GM19463 (cell line): ENCODE data around the gene NPHP3.
A peak's percentile ranks its signal among the peaks of the same experiment; 100 is the strongest.
"Not testable (repeated sequence)": the region's sequence is repeated elsewhere in the genome, so short reads cannot be mapped to it uniquely, and the experiment has no call there.

Source experiments
- ATAC-seq: cut with Tn5 transposase; IDR thresholded peaks from one replicate; pipeline ENCODE4 v1.9.1; 2021; ENCODE audit warnings: mild to moderate bottlenecking, moderate library complexity; ENCODE audit not compliant: unreplicated experiment

NPHP3 gene

GRCh38 chr3:132722165-132723023 is at the start of gene NPHP3:
NPHP3 (minus strand) TSS chr3:132722409; CDS start chr3:132722355, 54 bp downstream.
- peak; percentile 77 for ATAC-seq

- no peak for ATAC-seq
Measured at GRCh38 chr3:132758740-132759139, 36.5 kb upstream of the NPHP3 start.

- no peak for ATAC-seq
Measured at GRCh38 chr3:132756108-132756650, 34.0 kb upstream of the NPHP3 start.

- no peak for ATAC-seq
Measured at GRCh38 chr3:132753946-132754345, 31.7 kb upstream of the NPHP3 start.

GRCh38 chr3:132749786-132750185 is 27.6 kb upstream of the NPHP3 start:
- ATAC-seq: no peak

- ATAC-seq: not testable (repeated sequence)
Measured at GRCh38 chr3:132746720-132747119, 24.5 kb upstream of the NPHP3 start.

GRCh38 chr3:132738314-132738713 is 16.1 kb upstream of the NPHP3 start:
- ATAC-seq: no peak

- no peak for ATAC-seq
Measured at GRCh38 chr3:132735589-132735988, 13.4 kb upstream of the NPHP3 start.

- no peak for ATAC-seq
Measured at GRCh38 chr3:132730891-132731580, 8.8 kb upstream of the NPHP3 start.

GRCh38 chr3:132726341-132726823 is 4.2 kb upstream of the NPHP3 start:
- no peak for ATAC-seq

- ATAC-seq: no peak
Measured at GRCh38 chr3:132723024-132723950, 1.1 kb upstream of the NPHP3 start.

GRCh38 chr3:132721479-132722164 is 587 bp downstream of the NPHP3 start:
- no peak for ATAC-seq

GRCh38 chr3:132720228-132720627 is 2.0 kb downstream of the NPHP3 start:
- ATAC-seq: no peak

GRCh38 chr3:132716372-132716771 is 5.8 kb downstream of the NPHP3 start:
- no peak for ATAC-seq

- no peak for ATAC-seq
Measured at GRCh38 chr3:132713977-132714727, 8.1 kb downstream of the NPHP3 start.

GRCh38 chr3:132710311-132710710 is 11.9 kb downstream of the NPHP3 start:
- ATAC-seq: no peak

- no peak for ATAC-seq
Measured at GRCh38 chr3:132709761-132710160, 12.4 kb downstream of the NPHP3 start.

- no peak for ATAC-seq
Measured at GRCh38 chr3:132703733-132704132, 18.5 kb downstream of the NPHP3 start.

- ATAC-seq: no peak
Measured at GRCh38 chr3:132695422-132695821, 26.8 kb downstream of the NPHP3 start.
